ENCODE data around the gene ARTN. TPM values are rescaled to one million over a fixed set of nuclear protein-coding genes. Genes with fewer than 3 reads are reported as not detected.

Gene ARTN
- total and polyA plus RNA-seq, 2 experiments from 2014 or later = 6.7 to 35.7 TPM

- no peak for TF ChIP-seq CTCF (conservative IDR thresholded peaks at IDR 0.05; ENCODE audit: low read depth in 2 of 2)
- TF ChIP-seq ETS1 (IDR thresholded peaks at IDR 0.05) = no peak
- TF ChIP-seq STAT1 (IDR thresholded peaks at IDR 0.05; ENCODE audit: unreplicated experiment) = no peak
- no peak for TF ChIP-seq ZNF331 (CRISPR knock-in tag; IDR thresholded peaks at IDR 0.05; ENCODE audit: low read depth)
- TF ChIP-seq REST (IDR thresholded peaks at IDR 0.05; ENCODE audit: unreplicated experiment) = no peak
- TF ChIP-seq NANOG (IDR thresholded peaks at IDR 0.05; ENCODE audit: borderline replicate concordance) = no peak
- no peak for TF ChIP-seq CREB1 (CRISPR knock-in tag; IDR thresholded peaks at IDR 0.05; ENCODE audit: low read depth)
- TF ChIP-seq EZH2 (IDR thresholded peaks at IDR 0.05; ENCODE audit: low read depth, unreplicated experiment) = no peak
- no peak for TF ChIP-seq POLR2AphosphoS5 (IDR thresholded peaks at IDR 0.05; ENCODE audit: low read depth)
- no peak for TF ChIP-seq EZH2phosphoT487 (IDR thresholded peaks at IDR 0.05; ENCODE audit: unreplicated experiment)
- TF ChIP-seq JUNB (IDR thresholded peaks at IDR 0.05; ENCODE audit: unreplicated experiment) = no peak
These were observed 7.8 kb upstream of the ARTN start (continued) for GRCh38 chr1:43925846-43926245.

- Histone ChIP-seq H3K36me3 (ENCODE audit: insufficient read depth) (no peaks in the 10 kb centered on the region), H2AFZ (no peak overlapping the region), H3K4me3 (no peak overlapping the region), H3K4me2 (no peak overlapping the region), H3F3A (replicated peaks; ENCODE audit: low read depth) (peaks cover 15% of the 10 kb centered on the region), H3K79me2 (replicated peaks; ENCODE audit: insufficient read depth) (no peaks in the 10 kb centered on the region), H4K20me1 (replicated peaks; ENCODE audit: insufficient read depth) (no peaks in the 10 kb centered on the region), H3K27ac (ENCODE audit: low read depth) (no peak overlapping the region), H3K27me3 (ENCODE audit: insufficient read depth) (peaks cover 8% of the 10 kb centered on the region), H3K4me1 (ENCODE audit: insufficient read depth) (peaks cover 22% of the 10 kb centered on the region), H3K9me2 (ENCODE audit: insufficient read depth) (no peaks in the 10 kb centered on the region)
- Mint-ChIP-seq H3K27me3 (ENCODE audit: insufficient read depth, low read depth, poor library complexity) (peaks cover 30% of the 10 kb centered on the region), H3K4me1 (peaks cover 32% of the 10 kb centered on the region), H3K36me3 (ENCODE audit: low read depth) (no peaks in the 10 kb centered on the region; the same call in 2 of the 3 replicates), H3K4me3 (no peak overlapping the region), H3K27ac (peak overlapping the region; percentile 72; the same call in 1 of the 2 replicates), H3K9me3 (no peaks in the 10 kb centered on the region)
- peak; percentile 85 for DNase-seq (ENCODE audit: low spot score)
- peak; percentile 16 for ATAC-seq
- TF ChIP-seq EZH2 (IDR thresholded peaks at IDR 0.05; ENCODE audit: low read depth, unreplicated experiment) = no peak
- no peak for TF ChIP-seq ZNF462 (CRISPR knock-in tag; IDR thresholded peaks at IDR 0.05)
These were observed 3.2 kb upstream of the ARTN start for GRCh38 chr1:43930168-43930948.

Data from GM23338 (cell line).